Fibroblast of the aortic adventitia (primary cell): ENCODE results near the gene HAUS7. TPM values are rescaled to one million over a fixed set of nuclear protein-coding genes. Genes with fewer than 3 reads are reported as not detected.

ENCODE experiments used
- DNase-seq: peaks from one replicate; pipeline ENCODE4 v3.0.0-alpha.2; 2010; ENCODE audit warnings: low read depth
- H3K4me3 ChIP-seq: 2 replicates; pipeline ENCODE4 v1.5.1; 2011; ENCODE audit warnings: low read depth, mild to moderate bottlenecking, control low read depth, low read length, moderate library complexity
- total RNA-seq: library from RNA; depleted of rRNA; stranded (reverse); fragments of >200 nt; gene quantifications from 2 replicates; pipeline ENCODE4 v1.2.3, GENCODE V29; 2012; ENCODE audit warnings: low replicate concordance
- TF ChIP-seq, protein P1 (sequence below): IDR thresholded peaks from 2 replicates; pipeline ENCODE4 v1.5.1; 2011; ENCODE audit warnings: mild to moderate bottlenecking, low read length, control low read depth, inconsistent platforms; ENCODE audit not compliant: insufficient read depth

The HAUS7 gene
- total RNA-seq, 1 donor: 16.4 TPM

DNA sequence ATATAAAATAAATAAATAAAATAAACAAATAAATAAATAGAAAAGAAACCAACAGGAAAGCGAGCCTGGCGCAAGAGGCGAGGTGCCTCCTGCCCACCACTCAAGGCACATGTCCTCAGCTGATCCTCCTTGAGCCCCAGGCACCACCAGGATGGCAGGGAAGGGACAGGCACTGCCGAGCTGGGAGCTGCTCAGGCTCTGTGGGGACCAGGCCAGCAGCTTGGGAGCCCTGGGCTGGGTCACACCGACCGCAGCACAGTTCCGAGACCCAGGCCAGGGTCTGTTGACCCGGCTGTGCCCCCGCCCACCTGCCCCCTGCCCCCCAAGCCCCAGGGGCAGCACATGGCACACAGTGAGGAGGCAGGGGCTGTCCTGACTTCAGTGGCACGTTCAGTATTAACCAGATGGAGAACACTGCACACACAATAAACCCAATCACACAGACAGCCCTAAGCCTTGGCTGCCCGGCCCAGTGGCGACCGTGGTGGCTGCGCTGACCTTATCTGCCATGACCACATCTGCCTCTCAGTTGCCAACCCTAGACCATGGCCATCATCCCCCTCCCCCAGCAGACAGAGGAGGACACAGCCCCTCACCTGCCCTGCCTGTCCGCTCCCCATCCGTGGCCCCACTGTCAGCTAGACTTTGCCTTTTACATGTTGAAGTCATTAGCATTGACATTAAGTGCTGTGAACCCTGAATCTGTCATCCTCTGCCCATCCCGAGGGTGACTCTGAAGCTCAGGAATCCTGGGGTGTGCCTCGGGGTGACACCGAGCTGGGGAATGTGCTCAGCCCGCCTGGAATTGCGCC, 21.6 kb downstream of the HAUS7 start:
- no peak overlapping the region for H3K4me3 ChIP-seq
- DNase-seq: no peak
- TF ChIP-seq, protein P1, sequence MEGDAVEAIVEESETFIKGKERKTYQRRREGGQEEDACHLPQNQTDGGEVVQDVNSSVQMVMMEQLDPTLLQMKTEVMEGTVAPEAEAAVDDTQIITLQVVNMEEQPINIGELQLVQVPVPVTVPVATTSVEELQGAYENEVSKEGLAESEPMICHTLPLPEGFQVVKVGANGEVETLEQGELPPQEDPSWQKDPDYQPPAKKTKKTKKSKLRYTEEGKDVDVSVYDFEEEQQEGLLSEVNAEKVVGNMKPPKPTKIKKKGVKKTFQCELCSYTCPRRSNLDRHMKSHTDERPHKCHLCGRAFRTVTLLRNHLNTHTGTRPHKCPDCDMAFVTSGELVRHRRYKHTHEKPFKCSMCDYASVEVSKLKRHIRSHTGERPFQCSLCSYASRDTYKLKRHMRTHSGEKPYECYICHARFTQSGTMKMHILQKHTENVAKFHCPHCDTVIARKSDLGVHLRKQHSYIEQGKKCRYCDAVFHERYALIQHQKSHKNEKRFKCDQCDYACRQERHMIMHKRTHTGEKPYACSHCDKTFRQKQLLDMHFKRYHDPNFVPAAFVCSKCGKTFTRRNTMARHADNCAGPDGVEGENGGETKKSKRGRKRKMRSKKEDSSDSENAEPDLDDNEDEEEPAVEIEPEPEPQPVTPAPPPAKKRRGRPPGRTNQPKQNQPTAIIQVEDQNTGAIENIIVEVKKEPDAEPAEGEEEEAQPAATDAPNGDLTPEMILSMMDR: no peak

DNA sequence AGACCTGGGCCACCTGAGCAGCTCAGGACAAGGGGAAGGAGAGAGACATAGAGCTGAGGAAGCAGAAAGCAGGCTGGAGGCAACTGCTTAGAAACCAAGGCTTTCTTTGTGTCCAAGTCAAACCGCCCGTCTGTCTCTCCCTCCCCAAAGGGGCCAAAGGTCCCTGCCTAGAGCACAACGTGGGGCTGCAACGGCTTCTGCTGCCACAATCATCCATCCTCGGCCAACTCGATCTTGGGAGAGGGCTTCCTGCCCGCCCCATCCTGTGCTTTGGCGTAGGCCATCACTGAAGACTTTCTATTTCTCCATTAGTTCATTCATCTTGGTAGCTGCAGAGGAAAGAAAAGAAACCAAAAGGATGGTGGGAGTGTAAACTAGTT, 22.8 kb downstream of the HAUS7 start:
- no peak overlapping the region for H3K4me3 ChIP-seq
- TF ChIP-seq, protein P1: no peak
- no peak for DNase-seq

DNA sequence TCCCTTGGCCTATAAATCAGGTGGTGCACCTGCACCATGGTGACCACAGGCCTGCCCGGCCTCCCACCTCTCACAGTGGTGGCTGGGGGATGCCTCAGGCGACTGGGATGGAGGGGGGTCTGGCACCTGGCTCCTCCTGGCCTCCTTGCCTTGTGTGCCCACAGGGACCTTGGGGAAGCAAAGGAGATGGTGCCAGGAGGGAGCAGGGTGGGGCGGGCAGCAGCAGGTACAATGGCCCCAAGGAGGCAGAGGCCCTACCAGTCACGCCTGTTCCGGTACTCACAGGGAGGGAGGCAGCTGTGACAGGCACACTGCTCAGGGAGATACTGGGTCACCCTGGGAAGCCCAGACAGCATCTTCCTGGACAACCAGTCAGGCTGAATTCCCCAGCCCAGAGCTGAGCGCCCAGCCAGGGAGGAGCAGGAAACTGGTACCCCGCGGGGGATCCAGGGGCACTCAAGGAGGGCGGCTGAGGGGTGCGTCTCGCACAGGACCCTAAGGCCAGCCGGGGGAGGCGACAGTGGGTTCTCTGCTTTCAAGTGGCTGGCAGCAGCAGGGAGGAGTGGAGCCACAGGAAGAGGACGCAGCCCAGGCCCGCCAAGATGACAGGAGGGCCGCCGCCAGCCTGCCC, 23.3 kb downstream of the HAUS7 start:
- DNase-seq: no peak
- TF ChIP-seq, protein P1: no peak

GRCh38 chrX:153446636-153446936, 23.8 kb downstream of the HAUS7 start:
- H3K4me3 ChIP-seq: no peak overlapping the region
- TF ChIP-seq, protein P1: no peak
- DNase-seq: no peak

More for the DNA sequence above, 23.3 kb downstream of the HAUS7 start:
- H3K4me3 ChIP-seq: no peak overlapping the region

DNA sequence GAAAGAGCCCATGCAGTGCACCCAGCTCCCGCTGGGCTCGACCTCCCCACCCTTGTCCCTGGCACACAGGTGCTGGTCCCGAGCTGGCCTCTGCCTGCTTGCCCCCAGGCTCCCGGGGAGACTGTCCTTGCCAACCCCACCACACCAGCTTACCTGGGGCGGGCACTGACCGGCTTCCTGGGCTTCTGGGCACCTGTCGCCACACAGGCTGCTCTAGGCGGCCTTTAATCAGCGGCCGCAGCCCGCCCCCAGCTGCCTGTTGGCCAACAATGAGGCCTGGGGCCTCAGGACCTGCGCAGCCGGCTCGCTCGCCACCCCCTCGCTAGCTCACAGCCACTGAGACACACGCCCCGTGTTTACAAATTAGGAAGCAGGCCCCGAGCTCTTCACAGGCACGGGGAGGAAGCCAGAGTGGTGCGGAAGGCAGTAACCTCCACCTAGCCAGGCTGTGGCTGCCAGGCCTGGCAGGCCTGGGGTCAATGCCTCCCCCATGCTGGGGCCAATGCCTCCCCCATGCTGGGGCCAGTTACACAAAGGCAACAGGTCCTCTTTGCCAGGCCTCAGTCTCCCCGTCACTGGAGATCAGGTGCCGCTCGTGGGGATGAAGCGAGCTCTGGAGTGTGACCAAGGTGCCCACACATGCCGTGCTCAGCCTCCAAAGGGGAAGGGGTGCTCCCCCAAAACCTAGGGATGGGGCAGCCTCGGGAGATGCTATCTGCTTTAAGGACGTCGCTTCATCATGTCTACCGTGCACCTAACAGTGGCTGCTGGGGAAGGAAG, 24.3 kb downstream of the HAUS7 start, which contains the start of gene TREX2:
Gene TREX2, minus strand, starts transcription at position 201 of the 780 bp plus-strand sequence. CDS start 626 bp downstream, outside the sequence.
- H3K4me3 ChIP-seq: no peak within 1 kb of the TSS
- DNase-seq: no peak
- TF ChIP-seq, protein P1: no peak

DNA sequence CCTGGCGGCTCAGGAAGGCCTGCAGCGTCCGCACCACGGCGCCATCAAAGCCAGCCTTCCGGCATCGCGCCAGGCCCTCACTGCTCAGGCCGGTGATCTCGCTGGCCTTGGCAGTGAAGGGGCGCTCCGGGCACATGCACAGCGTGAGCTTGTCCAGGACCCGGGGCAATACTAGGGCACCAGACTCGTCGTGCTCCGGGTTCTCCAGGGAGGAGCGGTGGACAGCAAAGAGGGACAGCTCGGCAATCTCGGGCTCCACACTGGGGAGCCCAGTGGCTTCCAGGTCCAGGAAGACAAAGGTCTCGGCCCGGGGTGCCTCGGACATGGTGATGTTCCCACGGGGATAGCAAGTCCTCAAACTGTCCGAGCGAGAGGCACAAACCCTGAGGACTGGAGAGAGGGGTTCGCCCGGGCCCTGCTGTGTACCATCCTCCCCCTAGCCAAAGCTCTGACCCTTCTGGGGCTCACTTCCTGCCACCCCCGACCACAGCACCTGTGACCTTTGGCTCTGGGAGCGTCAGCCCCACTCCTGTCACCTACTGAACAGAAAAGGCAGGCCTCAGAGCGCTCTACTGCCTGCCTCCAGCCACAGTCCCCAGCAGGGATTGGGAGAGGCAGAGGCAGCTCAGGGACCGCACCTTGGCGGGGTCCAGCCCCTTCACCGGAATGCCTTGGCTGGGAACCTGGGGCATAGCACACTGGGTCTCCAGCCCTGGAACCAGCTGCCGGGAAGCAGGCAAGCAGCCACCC, 25.1 kb downstream of the HAUS7 start:
- TF ChIP-seq, protein P1: no peak

More for the DNA sequence above, 25.1 kb downstream of the HAUS7 start:
- H3K4me3 ChIP-seq: no peak overlapping the region
- no peak for DNase-seq
